ENCODE measurements around the gene ZNF124.
A peak's percentile ranks its signal among the peaks of the same experiment; 100 is the strongest.
"Not testable (repeated sequence)": the region's sequence is repeated elsewhere in the genome, so short reads cannot be mapped to it uniquely, and the experiment has no call there.

ZNF124 gene

GRCh38 chr1:247171875-247172563, at the start of gene ZNF124:
Gene ZNF124 (minus strand): TSS chr1:247172020. CDS start chr1:247171877, 143 bp downstream.
- peak; percentile 53 for DNase-seq

GRCh38 chr1:247220280-247220679, 48.5 kb upstream of the ZNF124 start:
- not testable (repeated sequence) for DNase-seq

- DNase-seq, result peak; percentile 69
Measured at GRCh38 chr1:247218121-247218651, 46.4 kb upstream of the ZNF124 start.

GRCh38 chr1:247216261-247216660, 44.4 kb upstream of the ZNF124 start:
- no peak for DNase-seq

- DNase-seq, result no peak
Measured at GRCh38 chr1:247212627-247213617, 41.1 kb upstream of the ZNF124 start.

- no peak for DNase-seq
Measured at GRCh38 chr1:247212012-247212411, 40.2 kb upstream of the ZNF124 start.

GRCh38 chr1:247211339-247211738, 39.5 kb upstream of the ZNF124 start:
- no peak for DNase-seq

- peak; percentile 98 for DNase-seq
Measured at GRCh38 chr1:247210376-247211117, 38.7 kb upstream of the ZNF124 start.

GRCh38 chr1:247210062-247210375, 38.2 kb upstream of the ZNF124 start:
- no peak for DNase-seq

- peak; percentile 45 for DNase-seq
Measured at GRCh38 chr1:247209396-247209795, 37.6 kb upstream of the ZNF124 start.

- DNase-seq, result no peak
Measured at GRCh38 chr1:247204177-247204647, 32.4 kb upstream of the ZNF124 start.

- no peak for DNase-seq
Measured at GRCh38 chr1:247198781-247199180, 27.0 kb upstream of the ZNF124 start.

GRCh38 chr1:247193958-247194357, 22.1 kb upstream of the ZNF124 start:
- no peak for DNase-seq

- no peak for DNase-seq
Measured at GRCh38 chr1:247189981-247190798, 18.4 kb upstream of the ZNF124 start.

GRCh38 chr1:247185667-247186066, 13.8 kb upstream of the ZNF124 start:
- no peak for DNase-seq

GRCh38 chr1:247184254-247184653, 12.4 kb upstream of the ZNF124 start:
- DNase-seq, result no peak

- DNase-seq, result no peak
Measured at GRCh38 chr1:247182994-247183393, 11.2 kb upstream of the ZNF124 start.

- DNase-seq, result no peak
Measured at GRCh38 chr1:247180581-247180980, 8.8 kb upstream of the ZNF124 start.

GRCh38 chr1:247177755-247178154, 5.9 kb upstream of the ZNF124 start:
- DNase-seq, result no peak

- DNase-seq, result peak; percentile 11
Measured at GRCh38 chr1:247175458-247175857, 3.6 kb upstream of the ZNF124 start.

- DNase-seq, result no peak
Measured at GRCh38 chr1:247173431-247173830, 1.6 kb upstream of the ZNF124 start.

- DNase-seq, result peak; percentile 79
Measured at GRCh38 chr1:247172996-247173395, 1.2 kb upstream of the ZNF124 start.
